Activated naive CD4-positive, alpha-beta T cell (primary cell): ENCODE measurements around the gene FERMT2.

Source experiments
- DNase-seq, 4 experiments: peaks; one replicate each; lab custom pipeline; 2025; lab: John Stamatoyannopoulos, UW

FERMT2 gene

GRCh38 chr14:52950898-52951680 is at the start of gene FERMT2:
Gene FERMT2 (minus strand): TSS chr14:52951050. CDS start chr14:52950568, 482 bp downstream.
- peak in 1 of 4 experiments; percentile 5 for DNase-seq

- DNase-seq: no peak
These were observed 47.6 kb upstream of the FERMT2 start for GRCh38 chr14:52998376-52999015.

- no peak for DNase-seq
These were observed 45.6 kb upstream of the FERMT2 start for GRCh38 chr14:52996493-52996892.

- no peak for DNase-seq
These were observed 45.1 kb upstream of the FERMT2 start for GRCh38 chr14:52995998-52996397.

- DNase-seq: no peak
These were observed 41.5 kb upstream of the FERMT2 start for GRCh38 chr14:52992236-52992870.

GRCh38 chr14:52988139-52988538 is 37.3 kb upstream of the FERMT2 start:
- no peak for DNase-seq

GRCh38 chr14:52987514-52987913 is 36.7 kb upstream of the FERMT2 start:
- DNase-seq: no peak

GRCh38 chr14:52987042-52987441 is 36.2 kb upstream of the FERMT2 start:
- no peak for DNase-seq

- DNase-seq: no peak
These were observed 26.9 kb upstream of the FERMT2 start for GRCh38 chr14:52977798-52978197.

GRCh38 chr14:52974406-52974805 is 23.6 kb upstream of the FERMT2 start:
- no peak for DNase-seq

- DNase-seq: peak in 2 of 4 experiments; percentile 10 to 16
These were observed 10.3 kb upstream of the FERMT2 start for GRCh38 chr14:52961060-52961639.

- DNase-seq: no peak
These were observed 9.8 kb upstream of the FERMT2 start for GRCh38 chr14:52960627-52961026.

- DNase-seq: no peak
These were observed 3.7 kb upstream of the FERMT2 start for GRCh38 chr14:52954346-52955214.

- DNase-seq: no peak
These were observed 1.1 kb upstream of the FERMT2 start for GRCh38 chr14:52951681-52952554.

- DNase-seq: peak in 1 of 4 experiments; percentile 6
These were observed 396 bp downstream of the FERMT2 start for GRCh38 chr14:52950410-52950897.

GRCh38 chr14:52949711-52950409 is 990 bp downstream of the FERMT2 start:
- no peak for DNase-seq

- DNase-seq: no peak
These were observed 1.6 kb downstream of the FERMT2 start for GRCh38 chr14:52949249-52949648.

GRCh38 chr14:52948836-52949235 is 2.0 kb downstream of the FERMT2 start:
- no peak for DNase-seq

GRCh38 chr14:52948039-52948438 is 2.8 kb downstream of the FERMT2 start:
- no peak for DNase-seq

- DNase-seq: no peak
These were observed 6.6 kb downstream of the FERMT2 start for GRCh38 chr14:52944254-52944653.
